ENCODE measurements around the gene SLC4A5.

The SLC4A5 gene

DNA sequence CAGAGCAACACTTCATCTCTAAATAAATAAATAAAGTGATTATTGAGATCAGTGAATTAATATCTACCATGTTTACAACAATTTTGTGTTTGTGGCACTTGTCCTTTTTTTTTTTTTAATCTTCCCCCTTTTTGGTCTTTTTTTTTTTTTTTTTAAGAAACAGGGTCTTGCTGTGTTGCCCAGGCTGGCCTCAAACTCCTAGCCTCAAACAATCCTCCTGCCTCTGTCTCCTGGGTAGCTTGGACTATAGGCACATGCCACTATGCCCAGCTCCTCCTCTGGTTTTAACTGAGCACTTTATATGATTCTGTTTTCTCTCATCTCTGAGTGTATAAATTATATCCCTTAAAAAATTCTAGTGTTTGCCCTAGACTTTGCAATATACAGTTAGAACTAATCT, 30.3 kb downstream of the SLC4A5 start:
- no peak for DNase-seq (ENCODE audit: low read depth)

DNA sequence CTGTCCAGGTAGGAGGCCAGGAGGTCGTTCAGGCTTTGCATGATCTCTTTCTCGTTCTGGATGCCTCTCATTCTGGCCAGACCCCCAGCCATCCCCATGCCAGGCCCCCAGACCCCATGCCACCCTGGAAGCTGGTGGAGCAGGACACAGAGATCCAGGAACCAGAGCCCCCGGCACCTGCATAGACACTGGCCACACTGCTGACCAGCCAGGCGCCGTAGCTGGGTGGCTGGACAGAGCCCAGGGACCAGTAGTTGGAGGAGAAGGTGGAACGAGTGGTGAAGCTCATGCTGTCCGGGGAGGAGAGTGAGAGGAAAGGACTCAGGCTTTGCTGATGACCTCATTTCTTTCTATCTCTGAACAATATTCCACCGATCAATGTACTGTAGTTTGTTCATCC, 35.5 kb downstream of the SLC4A5 start:
- DNase-seq (ENCODE audit: low read depth), result no peak

DNA sequence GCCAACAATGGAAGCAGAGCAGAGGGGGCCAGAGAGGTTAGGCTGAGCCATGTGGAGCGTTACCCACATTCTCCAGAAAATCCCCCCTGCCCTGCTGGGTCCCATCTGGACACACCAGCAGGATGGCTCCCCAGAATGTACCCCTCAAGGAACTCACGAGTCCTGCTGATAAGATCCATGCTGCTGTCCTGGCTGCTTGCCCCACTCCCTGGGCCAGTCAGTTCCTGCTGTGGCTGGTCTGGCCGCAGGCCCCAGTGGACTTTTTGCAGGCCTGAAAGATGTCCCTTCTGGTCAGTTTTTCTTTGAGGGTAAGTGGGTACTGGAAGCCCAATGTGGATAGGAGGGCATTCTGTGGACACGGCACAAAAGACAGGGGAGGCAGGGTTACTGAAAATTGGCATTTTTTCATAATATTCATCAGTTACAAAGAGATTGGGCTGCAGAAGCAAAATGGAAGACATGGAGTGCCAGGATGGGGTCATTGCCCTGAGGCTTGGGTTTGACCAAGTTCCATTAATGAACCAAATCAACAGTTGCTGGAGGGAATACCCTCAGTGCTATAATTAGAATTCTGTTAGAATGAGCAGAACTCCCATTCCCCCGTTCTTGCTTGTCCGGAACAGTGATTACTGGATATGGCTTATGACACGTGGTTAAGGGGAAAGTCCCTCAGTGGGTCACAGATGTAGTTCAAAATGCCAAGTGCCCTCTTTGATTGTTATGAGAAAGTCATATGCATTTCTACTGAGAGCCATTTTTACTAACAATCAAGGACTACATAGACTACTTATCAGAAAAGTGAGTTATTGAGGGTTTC, 38.7 kb downstream of the SLC4A5 start:
- DNase-seq (ENCODE audit: low read depth), result no peak

DNA sequence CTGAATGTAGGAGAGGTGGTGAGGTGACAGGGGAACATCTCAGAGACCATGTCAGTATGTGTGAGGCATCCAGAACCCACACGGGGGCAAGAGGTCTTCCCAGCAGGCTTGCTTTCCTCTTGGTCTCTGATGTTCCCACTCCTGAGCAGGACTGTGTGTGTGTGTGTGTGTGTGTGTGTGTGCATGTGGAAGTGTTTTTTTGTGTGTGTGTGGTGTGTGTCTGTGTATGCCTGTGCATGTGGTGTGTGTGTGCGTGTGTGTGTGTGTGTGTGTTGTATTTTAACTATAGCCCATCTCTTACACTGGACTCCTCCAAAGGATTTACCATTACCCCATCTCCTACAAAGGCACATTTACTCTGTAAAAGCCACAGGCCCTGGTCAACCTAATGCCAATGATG, 40.4 kb downstream of the SLC4A5 start:
- no peak for DNase-seq (ENCODE audit: low read depth)

DNA sequence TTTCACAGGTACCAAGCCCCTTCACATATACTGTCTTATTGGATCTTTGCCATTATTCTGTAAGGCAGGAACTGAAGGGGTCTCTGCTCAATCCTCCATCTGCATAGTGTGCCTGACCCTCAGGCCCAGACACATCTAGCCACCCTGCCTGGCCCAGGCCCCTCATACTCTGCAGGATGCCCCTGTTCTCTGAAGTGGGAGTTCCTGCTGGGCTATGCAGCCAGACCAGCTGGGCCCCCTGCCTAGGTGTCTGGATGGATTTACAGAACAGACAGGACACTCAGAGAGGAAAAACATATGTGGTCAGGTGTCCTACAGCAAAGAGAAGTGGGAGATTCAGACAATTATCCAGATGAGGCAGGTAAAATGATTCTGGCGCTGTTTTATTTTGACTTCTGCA, 42.0 kb downstream of the SLC4A5 start:
- no peak for DNase-seq (ENCODE audit: low read depth)

DNA sequence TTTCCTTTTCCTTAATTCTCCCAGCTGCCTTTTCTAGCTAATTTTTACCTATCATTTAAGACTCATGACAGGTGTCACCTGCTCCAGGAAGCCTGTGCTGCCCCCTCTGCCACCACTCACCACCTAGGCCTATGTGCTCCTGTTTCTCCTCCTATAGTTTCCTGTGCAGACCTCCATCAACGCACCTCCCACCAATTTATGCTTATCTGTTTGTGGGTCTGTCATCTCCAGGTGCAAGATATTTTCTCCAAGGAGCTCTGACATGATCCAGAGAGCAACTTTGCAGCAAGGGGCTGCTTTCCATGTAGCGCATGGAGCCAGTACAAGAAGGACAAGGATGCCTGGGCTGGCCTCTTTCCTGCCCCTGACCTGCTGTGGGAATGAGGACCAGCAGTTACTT, 42.7 kb downstream of the SLC4A5 start:
- DNase-seq (ENCODE audit: low read depth), result no peak

DNA sequence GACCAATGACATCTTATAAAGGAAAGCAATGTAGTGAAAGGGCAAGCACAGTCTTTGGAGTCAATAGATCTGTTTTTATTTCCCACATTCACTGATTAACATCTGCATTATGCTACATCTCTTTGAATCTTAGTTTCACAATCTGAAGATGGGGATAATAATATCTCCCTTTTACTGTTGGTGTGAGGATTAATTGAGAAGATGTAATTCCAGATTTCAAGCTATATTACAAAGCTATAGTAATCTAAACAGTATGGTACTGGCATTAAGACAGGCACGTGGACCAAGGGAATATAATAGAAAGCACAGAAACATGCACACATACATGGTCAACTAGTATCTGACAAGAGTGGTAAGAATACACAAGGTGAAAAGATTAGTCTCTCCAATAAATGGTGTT, 45.3 kb downstream of the SLC4A5 start:
- no peak for DNase-seq (ENCODE audit: low read depth)

DNA sequence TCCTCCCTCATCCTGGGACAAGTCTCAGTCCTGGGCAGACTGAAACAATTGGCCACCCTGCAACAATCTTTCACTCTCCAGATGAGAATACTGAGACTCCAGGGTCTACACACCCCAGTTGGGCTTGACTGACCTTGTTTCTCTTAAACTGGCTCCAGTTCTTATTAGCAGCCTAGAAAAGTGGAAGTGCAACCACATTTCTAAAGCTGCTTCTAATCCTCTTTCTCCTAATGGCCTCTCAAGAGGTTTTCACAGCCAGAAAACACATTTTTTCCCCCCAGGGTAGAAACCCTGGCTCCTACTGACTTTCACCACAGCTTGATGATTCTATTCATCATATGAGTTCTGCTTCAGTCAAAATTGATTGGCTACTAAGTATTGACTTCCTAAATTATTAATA, 45.8 kb downstream of the SLC4A5 start:
- DNase-seq (ENCODE audit: low read depth), result no peak

DNA sequence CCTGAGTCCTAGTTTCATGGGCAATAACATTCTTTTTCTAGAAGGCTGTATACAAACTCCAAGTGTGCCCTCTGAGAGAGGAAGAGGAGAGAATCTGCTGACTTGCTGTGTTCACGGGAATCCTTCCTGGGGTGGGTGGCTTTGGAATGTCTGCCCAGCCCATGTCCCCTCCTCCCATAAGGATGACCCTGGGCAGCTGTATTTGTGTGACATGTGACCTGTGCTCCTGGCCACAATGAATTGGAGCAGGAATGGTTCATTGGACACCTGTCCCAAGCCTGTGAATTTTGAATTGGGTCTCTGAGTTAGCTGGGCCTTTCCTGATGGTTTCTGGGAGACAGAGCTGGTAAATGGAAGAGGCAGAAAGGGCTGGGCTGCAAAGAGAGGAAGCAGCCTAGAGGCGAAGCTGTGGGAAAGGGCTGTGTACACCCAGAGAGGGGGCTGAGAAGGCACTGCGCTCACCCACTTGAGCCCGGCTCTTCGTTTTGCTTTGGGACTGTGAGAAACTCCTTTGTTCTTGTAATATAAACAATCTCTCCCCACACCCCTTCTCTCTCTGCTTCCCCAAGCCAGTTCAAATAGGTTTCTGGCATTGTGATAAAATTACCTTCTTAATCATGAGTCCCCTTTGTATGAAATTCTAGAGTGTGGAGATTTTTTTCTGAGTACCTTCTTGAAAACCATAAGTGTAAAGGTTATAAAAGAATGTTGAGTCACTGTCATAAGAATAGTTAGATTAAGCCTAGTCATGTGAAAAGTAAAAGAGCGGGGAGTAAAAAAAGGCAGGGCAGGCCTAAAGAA, 49.8 kb downstream of the SLC4A5 start:
- DNase-seq (ENCODE audit: low read depth), result no peak

DNA sequence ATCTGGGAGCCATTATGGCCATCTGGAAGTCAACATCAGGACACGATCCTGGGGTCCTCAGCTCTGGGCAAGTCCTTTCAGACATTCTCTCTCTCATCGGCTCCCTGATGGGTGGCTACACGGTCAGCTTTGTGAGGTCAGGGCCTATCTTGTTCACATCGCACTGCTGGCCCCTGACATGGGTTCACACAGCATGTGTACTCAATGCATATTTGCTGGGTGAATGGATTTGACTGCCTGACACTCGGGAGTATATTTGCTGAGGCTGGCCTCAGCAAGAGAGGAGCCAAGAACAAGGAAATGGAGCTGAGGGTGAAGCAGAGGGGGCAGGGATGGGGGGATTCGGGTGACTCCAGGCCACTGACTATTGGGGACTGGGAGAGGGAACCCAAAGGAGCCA, 50.5 kb downstream of the SLC4A5 start:
- peak; percentile 6 for DNase-seq (ENCODE audit: low read depth)

DNA sequence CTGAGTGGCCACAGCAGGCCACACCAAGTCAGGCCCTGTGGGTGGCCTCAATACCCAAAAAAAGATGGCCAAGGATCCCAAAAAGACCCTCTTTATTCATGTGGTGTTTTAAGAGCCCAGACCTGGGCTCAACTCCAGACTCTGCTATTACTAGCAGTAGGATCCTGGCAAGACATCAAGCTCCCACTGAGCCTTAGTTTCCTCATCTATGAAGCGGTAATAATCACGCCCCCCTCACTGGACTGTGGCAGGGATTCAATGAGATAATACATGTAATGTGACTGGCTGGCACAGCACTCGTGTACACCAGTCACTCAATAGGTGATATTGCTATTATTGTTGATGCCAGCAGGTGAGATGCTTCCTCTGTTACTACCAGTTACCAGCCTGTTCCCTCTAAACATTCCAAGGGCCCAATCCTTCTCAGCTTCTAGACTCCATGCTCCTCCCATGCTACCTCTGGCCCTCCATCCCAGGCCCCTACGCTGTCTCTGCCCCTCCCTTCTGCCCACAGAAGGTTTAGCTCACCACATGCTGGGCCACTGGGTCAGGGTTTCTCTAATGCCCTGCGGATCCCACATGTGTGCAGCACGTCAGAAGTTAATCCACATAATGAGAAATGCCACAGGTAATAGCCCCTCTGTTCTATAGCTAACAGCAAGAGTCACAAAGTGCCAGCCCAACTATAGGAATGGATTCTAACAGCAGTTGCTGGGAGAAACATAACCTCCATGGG, 51.2 kb downstream of the SLC4A5 start:
- DNase-seq (ENCODE audit: low read depth), result no peak

DNA sequence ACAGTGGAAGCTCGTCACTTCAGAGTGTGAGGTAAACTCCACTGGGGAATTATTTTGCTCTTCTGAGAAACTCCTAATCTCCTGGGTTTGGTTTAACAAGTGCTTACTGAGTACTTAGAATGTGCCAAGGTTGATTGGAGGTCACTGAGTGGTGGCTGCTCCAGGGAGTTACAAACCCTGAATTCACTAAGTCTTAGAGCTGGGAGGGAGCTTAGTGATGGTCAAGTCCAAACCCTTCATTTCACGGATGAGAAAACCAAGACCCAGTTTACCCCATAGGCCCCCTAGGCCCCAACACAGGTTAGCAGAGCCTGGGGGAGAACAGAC, 52.0 kb downstream of the SLC4A5 start:
- DNase-seq (ENCODE audit: low read depth), result no peak

DNA sequence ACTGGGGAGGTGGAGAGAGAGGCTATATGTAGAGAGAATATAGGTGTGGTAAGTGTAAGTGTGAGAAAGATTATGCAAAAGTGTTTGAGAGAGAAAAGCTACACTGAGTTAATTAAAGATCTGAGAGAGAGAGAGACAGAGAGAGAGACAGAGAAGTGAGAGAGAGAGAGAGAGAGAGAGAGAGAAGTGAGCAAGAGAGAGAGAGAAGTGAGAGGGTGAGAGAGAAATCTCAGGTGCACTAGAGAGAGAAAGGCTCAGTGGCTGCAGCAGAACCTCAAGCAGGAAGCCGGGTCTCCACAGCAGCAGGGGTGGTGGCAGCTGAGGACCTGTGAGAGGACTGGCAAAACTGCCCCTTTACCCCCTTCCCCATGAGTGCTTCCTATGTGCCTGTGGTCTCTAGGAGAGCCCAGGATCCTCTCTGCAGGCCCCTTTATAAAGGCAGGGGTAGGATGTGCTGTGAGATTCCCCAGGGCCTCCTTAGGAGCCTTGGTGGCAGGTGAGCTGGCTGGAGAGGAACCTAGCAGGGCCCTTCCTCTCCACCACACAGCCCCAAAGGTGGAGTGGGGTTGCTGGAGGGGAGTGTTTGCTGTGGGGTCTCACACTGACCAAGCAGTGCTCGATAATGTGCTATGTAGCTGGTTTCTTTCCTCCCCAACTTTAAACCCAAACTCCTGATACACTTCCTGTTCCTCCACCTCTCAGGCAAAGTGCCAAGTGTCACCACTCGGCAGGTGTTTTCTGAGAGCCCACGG, 52.6 kb downstream of the SLC4A5 start:
- DNase-seq (ENCODE audit: low read depth), result no peak

DNA sequence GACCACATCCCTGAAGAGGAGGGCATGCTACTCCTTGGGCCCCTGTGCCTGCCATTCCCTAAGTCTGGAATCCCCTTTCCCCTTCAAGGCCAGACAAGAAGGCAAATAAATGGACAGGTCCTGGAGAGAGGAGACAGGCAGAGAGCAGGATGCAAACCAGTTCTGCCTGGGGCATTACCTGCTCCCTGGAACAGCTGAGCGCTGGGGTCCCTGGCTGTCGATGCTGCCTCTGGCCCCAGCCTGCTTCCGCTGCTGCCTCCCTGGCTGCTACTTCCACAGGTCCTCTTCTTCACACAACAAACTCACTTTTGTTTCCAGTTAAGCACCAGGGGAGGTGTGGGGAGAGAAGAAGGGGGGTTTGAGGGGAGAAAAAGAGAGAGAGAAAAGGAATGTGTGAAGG, 53.1 kb downstream of the SLC4A5 start:
- no peak for DNase-seq (ENCODE audit: low read depth)

DNA sequence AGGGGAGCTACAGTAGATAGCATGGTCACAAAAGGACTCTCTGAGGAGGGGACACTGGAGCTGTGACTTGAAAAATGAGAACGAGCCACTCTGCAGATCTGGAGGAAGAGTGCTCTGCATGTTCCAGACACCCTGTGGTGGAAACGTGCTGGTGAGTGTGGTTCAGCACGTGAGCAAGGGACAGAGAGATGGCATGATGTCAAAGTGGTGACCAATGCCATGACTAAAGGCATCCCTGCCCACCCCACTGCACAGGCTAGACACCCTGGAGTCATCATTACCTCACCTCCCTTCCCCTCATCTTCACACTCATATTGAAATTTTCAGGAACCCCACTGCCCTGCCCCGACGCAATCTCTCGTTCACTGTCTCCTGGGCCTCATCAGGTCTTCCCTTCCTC, 56.5 kb downstream of the SLC4A5 start:
- DNase-seq (ENCODE audit: low read depth), result peak; percentile 7

DNA sequence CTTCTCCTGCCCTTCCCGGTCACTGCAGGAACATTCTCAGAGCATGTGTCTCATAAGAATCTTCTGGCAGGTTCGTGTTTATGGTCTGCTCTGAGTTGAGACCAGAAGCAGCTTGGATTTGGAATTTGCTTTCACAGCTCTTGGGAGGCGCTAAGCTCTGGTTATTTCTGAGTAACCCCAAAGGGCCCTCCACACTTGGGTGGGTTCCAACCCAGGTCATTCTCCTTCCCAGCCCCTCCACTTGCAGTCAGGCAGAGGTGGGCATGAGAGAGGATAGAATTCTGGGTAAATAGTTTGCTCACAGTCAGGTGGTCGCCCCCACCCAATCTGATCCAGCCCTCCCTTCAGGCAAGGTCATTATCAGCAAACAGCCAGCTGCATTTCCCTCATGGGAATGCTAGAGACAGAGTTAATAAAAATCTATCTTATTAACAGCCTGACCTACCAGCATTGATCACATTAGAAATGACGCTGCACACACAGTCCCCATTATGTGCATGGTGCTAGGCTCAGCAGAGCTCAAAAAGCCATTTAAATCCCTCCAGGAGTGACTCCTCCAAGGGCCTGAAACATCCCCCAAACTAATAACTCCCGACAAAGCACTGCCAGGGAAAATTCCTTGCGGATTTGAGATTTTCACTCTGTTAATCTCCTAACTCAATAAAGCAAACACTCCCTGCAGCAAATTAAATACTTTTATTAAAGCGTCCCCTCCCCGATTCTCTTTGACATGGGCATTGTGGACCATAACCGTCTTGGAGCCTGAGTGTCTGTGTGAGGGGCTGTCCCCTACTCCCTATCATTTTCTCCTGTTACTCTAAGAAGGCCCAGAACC, 61.9 kb downstream of the SLC4A5 start:
- DNase-seq (ENCODE audit: low read depth), result no peak

DNA sequence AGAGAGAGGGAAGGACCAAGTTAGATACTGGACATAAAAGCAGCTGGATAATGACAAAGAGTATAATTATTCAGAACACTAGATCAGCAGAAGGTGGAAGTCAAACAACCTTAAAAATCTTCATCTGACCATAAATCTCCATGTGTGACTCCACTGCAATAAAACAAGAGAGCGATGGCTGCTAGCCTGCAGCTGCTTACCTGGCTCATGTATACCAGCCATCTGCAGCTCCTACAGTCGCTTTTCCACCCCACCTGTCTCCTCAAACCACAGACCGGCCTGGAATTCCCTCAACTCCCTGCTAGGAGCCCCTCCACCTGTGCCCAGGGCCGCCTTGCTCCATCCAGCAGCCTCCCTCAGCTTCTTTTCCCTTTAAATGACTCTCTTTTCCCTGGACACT, 64.5 kb downstream of the SLC4A5 start:
- no peak for DNase-seq (ENCODE audit: low read depth)

DNA sequence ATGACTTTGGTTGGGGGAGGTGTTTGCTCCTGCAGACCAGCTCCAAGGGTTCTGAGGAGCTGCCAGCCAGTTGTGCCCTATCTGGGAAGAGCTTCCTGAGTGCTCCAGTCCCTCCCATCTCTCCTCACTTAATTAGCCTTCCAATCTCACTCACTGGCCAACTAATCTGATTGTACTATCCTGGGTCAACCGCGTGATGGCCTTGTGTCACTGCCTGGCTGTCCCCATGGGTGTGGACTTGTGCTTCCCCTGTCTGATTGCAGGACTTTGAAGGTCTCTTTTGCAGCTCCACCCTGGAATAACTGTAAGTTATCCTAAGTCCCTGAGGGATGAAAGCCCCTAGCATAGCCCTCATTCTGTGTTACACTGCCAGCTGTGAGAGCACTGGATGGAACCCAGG, 65.0 kb downstream of the SLC4A5 start:
- no peak for DNase-seq (ENCODE audit: low read depth)

DNA sequence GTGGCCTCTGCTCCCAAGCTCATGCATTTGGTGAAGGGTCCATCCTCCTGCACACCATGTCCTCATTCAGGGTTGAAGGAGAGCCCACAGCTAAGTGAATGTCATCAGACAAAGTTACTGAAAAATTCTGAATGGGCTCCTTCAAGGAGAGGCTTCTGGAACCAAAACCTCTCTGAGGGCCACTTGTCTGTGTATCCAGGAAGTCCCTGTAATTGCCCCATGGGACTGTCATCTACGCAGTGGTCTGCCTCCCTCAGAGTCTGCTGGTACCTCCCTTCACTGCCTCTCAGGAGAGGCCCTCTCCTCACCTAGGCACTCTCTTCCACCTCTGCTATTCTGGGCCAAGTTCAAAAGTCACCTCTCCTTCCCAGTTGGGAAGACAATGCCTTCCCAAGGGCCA, 68.0 kb downstream of the SLC4A5 start:
- DNase-seq (ENCODE audit: low read depth), result no peak

DNA sequence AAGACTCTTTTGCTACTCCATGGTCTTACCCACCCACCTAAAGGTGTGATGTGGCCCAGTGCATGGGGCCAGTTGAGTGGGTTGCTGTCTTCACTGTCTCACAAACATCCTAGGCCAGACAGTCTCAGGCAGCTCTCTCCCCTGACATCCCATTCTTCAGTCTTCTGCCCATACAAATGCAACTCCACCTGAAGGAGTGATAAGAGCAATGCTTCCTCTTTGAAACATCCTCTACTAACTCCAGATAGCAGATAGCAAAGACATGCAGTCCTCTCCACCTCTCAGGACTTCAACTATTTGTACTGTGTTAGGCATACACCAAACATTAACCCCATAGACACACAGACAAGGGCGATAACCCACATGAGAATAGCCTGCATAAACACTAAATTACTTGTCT, 73.5 kb downstream of the SLC4A5 start:
- DNase-seq (ENCODE audit: low read depth), result no peak

DNA sequence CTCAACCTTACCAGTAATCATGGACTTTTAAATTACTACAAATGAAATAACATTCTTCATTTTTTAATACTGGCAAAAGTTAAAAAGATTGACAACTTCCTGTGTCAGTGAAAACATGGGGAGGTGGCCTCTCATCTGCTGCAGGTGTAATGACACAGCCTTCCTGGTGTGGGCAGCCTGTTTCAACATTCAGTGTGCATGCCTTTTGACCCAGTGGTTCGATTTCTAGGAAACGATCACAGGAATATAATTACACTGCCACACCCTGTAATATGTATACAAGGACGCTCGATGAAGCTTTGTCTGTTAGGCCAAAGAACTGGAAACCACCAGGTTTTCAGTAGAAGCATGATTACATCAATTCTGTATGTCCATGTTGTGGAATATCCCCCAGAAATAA, 76.1 kb downstream of the SLC4A5 start:
- no peak for DNase-seq (ENCODE audit: low read depth)
